HepG2 (cell line): ENCODE data around the gene RPL38. TPM values are rescaled to one million over a fixed set of nuclear protein-coding genes. Genes with fewer than 3 reads are reported as not detected.

ENCODE experiments used
- CBX2 ChIP-seq, 2 experiments: fragments of 200-600 bp in 1 of 2; sonication (generic); formaldehyde crosslinking in 1 of 2; IDR thresholded peaks; 2 replicates each; pipeline versions ENCODE4 v1.7.0 to v1.8.1; 2018 to 2022; ENCODE audit warnings: low read depth in 2 of 2, low read length in 1 of 2, mild to moderate bottlenecking in 1 of 2, missing genetic modification reagents in 1 of 2
- DMAP1 ChIP-seq: IDR thresholded peaks from 2 replicates; pipeline ENCODE4 v1.6.1; 2016
- KLF12 ChIP-seq: sonication (generic); formaldehyde crosslinking; IDR thresholded peaks from 2 replicates; pipeline ENCODE4 v1.4.0; 2020; ENCODE audit warnings: missing genetic modification reagents, borderline replicate concordance
- NPAS2 ChIP-seq: sonication (generic); formaldehyde crosslinking; IDR thresholded peaks from 2 replicates; pipeline ENCODE4 v1.8.0; 2022; ENCODE audit warnings: mild to moderate bottlenecking, missing genetic modification reagents, borderline replicate concordance
- NR2F6 ChIP-seq, 2 experiments: IDR thresholded peaks; 2 replicates each; pipeline ENCODE4 v1.6.1; 2016; ENCODE audit warnings: antibody characterized with exemption in 1 of 2, mild to moderate bottlenecking in 1 of 2
- RBM22 ChIP-seq: fragments of 200-400 bp; formaldehyde crosslinking; optimal IDR thresholded peaks from 2 replicates; pipeline ENCODE3; 2017; ENCODE audit warnings: mild to moderate bottlenecking, low read length, moderate library complexity
- SP2 ChIP-seq: sonication (generic); formaldehyde crosslinking; IDR thresholded peaks from 2 replicates; pipeline ENCODE4 v1.5.1; 2020; ENCODE audit warnings: mild to moderate bottlenecking, missing genetic modification reagents
- SRSF1 ChIP-seq: fragments of 200-400 bp; formaldehyde crosslinking; optimal IDR thresholded peaks from 2 replicates; pipeline ENCODE3; 2017; ENCODE audit warnings: mild to moderate bottlenecking, low read depth, low read length, moderate library complexity
- YY1 ChIP-seq: IDR thresholded peaks from 2 replicates; pipeline ENCODE4 v1.6.1; 2011; ENCODE audit warnings: low read length, low read depth, moderate library complexity, mild to moderate bottlenecking; ENCODE audit not compliant: insufficient read depth, insufficient replicate concordance
- ZFP82 ChIP-seq: sonication (generic); formaldehyde crosslinking; IDR thresholded peaks from 2 replicates; pipeline ENCODE4 v1.5.1; 2020; ENCODE audit warnings: mild to moderate bottlenecking, missing genetic modification reagents, borderline replicate concordance
- ZNF256 ChIP-seq: sonication (generic); formaldehyde crosslinking; conservative IDR thresholded peaks from 2 replicates; pipeline ENCODE4 v1.4.0; 2020; ENCODE audit warnings: missing genetic modification reagents
- ZNF263 ChIP-seq: sonication (generic); formaldehyde crosslinking; IDR thresholded peaks from 2 replicates; pipeline ENCODE4 v1.4.0; 2020; ENCODE audit warnings: missing genetic modification reagents
- ZNF274 ChIP-seq: sonication (generic); formaldehyde crosslinking; IDR thresholded peaks from 2 replicates; pipeline ENCODE4 v1.5.1; 2020; ENCODE audit warnings: mild to moderate bottlenecking, missing genetic modification reagents
- ZNF614 ChIP-seq: IDR thresholded peaks from 2 replicates; pipeline ENCODE4 v1.6.1; 2018; ENCODE audit warnings: missing biosample characterization, missing genetic modification reagents, inconsistent platforms, borderline replicate concordance
- polyA plus RNA-seq, 8 experiments: library from polyadenylated mRNA; depleted of rRNA in 3 of 8; stranded (reverse) in 7 of 8; unstranded in 1 of 8; fragments of >200 nt; fragmentation: Illumina TruSeq in 4 of 8; extraction: Trizol in 4 of 8; gene quantifications; 2 replicates each; pipeline versions ENCODE4 v1.2.1 to v1.2.3, GENCODE V29; 2011 to 2016; ENCODE audit warnings: low read depth in 4 of 8, missing spikeins in 1 of 8, mixed read lengths in 1 of 8; ENCODE audit not compliant: insufficient read depth in 1 of 8
- total RNA-seq, 5 experiments: library from RNA; depleted of rRNA; stranded (reverse); fragments of >200 nt; fragmentation: Illumina TruSeq; extraction: Trizol; gene quantifications; 2 replicates each; pipeline ENCODE4 v1.2.3, GENCODE V29; 2016; ENCODE audit warnings: low read depth in 1 of 5
- TF ChIP-seq, protein P1 (sequence below): sonication (generic); formaldehyde crosslinking; IDR thresholded peaks from 2 replicates; pipeline ENCODE4 v1.4.0; 2020; ENCODE audit warnings: mild to moderate bottlenecking, missing genetic modification reagents, borderline replicate concordance
- TF ChIP-seq, protein P2 (sequence below): sonication (generic); formaldehyde crosslinking; IDR thresholded peaks from 2 replicates; pipeline ENCODE4 v1.9.0; 2022; ENCODE audit warnings: low read depth, missing genetic modification reagents
- TF ChIP-seq, protein P3 (sequence below): IDR thresholded peaks from 2 replicates; pipeline ENCODE4 v1.6.1; 2018; ENCODE audit warnings: missing genetic modification reagents
- TF ChIP-seq, protein P4 (sequence below): sonication (generic); formaldehyde crosslinking; conservative IDR thresholded peaks from 2 replicates; pipeline ENCODE4 v1.8.0; 2022; ENCODE audit warnings: mild to moderate bottlenecking, moderate library complexity, missing genetic modification reagents
- TF ChIP-seq, protein P5 (sequence below): sonication (generic); formaldehyde crosslinking; IDR thresholded peaks from 2 replicates; pipeline ENCODE4 v1.4.0; 2020; ENCODE audit warnings: mild to moderate bottlenecking, missing genetic modification reagents

The RPL38 gene
- total and polyA plus RNA-seq, 2 of the 13 experiments (the other 11 are each of a cell fraction or from before 2014, with no cell fraction given), result 2,370 to 2,372 TPM

DNA sequence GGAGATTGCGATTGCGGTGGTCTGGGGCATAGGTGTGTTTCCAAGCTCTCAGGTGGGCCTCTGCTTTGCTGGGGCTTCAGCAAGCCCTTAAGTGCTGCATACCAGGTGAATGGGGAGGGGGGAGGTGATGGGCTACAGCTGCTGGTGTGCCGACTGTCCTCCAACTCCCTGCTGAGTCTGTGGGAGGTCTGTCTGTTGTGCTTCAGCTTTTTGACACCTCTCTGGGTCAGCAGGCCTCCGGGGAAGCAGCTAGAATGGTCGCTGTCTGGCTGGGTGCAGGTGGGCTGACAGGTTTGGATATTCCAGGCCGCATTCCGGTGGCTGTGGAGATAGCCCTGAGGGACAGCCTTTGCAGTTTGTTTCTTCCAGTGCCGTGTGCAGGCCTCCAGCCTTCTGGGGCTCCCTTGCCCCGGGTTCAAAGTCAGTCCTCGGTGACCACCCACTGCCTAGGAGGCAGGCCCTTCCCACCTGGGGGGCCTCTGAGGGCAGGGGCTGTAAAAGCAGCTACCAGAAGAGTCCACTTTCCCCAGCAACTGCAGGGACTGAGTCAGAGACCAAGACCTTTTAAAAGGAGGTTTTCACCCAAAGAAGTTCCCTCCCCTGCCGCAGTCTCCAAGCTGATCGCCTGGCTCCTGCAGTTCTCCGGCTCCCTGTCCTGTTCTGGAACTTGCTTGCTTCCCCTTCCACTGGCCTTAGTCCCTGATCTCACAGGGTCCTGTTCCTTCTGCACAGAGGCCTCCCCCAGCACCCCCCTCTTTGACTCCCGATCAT is 7.8 kb downstream of the RPL38 start (continued):
- TF ChIP-seq, protein P1, sequence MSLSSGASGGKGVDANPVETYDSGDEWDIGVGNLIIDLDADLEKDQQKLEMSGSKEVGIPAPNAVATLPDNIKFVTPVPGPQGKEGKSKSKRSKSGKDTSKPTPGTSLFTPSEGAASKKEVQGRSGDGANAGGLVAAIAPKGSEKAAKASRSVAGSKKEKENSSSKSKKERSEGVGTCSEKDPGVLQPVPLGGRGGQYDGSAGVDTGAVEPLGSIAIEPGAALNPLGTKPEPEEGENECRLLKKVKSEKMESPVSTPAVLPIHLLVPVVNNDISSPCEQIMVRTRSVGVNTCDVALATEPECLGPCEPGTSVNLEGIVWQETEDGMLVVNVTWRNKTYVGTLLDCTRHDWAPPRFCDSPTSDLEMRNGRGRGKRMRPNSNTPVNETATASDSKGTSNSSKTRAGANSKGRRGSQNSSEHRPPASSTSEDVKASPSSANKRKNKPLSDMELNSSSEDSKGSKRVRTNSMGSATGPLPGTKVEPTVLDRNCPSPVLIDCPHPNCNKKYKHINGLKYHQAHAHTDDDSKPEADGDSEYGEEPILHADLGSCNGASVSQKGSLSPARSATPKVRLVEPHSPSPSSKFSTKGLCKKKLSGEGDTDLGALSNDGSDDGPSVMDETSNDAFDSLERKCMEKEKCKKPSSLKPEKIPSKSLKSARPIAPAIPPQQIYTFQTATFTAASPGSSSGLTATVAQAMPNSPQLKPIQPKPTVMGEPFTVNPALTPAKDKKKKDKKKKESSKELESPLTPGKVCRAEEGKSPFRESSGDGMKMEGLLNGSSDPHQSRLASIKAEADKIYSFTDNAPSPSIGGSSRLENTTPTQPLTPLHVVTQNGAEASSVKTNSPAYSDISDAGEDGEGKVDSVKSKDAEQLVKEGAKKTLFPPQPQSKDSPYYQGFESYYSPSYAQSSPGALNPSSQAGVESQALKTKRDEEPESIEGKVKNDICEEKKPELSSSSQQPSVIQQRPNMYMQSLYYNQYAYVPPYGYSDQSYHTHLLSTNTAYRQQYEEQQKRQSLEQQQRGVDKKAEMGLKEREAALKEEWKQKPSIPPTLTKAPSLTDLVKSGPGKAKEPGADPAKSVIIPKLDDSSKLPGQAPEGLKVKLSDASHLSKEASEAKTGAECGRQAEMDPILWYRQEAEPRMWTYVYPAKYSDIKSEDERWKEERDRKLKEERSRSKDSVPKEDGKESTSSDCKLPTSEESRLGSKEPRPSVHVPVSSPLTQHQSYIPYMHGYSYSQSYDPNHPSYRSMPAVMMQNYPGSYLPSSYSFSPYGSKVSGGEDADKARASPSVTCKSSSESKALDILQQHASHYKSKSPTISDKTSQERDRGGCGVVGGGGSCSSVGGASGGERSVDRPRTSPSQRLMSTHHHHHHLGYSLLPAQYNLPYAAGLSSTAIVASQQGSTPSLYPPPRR, result 0 out of 2 replicates have a peak, but pooled peaks have one; percentile 33
- TF ChIP-seq CBX2 (IDR thresholded peaks at IDR 0.05; ENCODE audit: low read depth, low read length) (no peak), CBX2 (CRISPR knock-in tag; IDR thresholded peaks at IDR 0.05; ENCODE audit: low read depth) (no peak), NPAS2 (CRISPR knock-in tag) (no peak), SRSF1 (no peak), ZNF614 (CRISPR knock-in tag) (no peak), RBM22 (peak; percentile 15), ZNF256 (CRISPR knock-in tag) (no peak), ZNF274 (CRISPR knock-in tag) (no peak), SP2 (no peak), YY1 (no peak), NR2F6 (IDR thresholded peaks at IDR 0.05) (no peak), NR2F6 (CRISPR knock-in tag; IDR thresholded peaks at IDR 0.05) (no peak), DMAP1 (CRISPR knock-in tag) (no peak), ZNF263 (CRISPR knock-in tag) (no peak), ZFP82 (CRISPR knock-in tag) (no peak), KLF12 (no peak)
- TF ChIP-seq, protein P2, sequence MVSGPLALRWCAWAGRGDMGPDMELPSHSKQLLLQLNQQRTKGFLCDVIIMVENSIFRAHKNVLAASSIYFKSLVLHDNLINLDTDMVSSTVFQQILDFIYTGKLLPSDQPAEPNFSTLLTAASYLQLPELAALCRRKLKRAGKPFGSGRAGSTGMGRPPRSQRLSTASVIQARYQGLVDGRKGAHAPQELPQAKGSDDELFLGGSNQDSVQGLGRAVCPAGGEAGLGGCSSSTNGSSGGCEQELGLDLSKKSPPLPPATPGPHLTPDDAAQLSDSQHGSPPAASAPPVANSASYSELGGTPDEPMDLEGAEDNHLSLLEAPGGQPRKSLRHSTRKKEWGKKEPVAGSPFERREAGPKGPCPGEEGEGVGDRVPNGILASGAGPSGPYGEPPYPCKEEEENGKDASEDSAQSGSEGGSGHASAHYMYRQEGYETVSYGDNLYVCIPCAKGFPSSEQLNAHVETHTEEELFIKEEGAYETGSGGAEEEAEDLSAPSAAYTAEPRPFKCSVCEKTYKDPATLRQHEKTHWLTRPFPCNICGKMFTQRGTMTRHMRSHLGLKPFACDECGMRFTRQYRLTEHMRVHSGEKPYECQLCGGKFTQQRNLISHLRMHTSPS (CRISPR knock-in tag), result no peak
- TF ChIP-seq, protein P3, sequence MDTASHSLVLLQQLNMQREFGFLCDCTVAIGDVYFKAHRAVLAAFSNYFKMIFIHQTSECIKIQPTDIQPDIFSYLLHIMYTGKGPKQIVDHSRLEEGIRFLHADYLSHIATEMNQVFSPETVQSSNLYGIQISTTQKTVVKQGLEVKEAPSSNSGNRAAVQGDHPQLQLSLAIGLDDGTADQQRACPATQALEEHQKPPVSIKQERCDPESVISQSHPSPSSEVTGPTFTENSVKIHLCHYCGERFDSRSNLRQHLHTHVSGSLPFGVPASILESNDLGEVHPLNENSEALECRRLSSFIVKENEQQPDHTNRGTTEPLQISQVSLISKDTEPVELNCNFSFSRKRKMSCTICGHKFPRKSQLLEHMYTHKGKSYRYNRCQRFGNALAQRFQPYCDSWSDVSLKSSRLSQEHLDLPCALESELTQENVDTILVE (CRISPR knock-in tag), result no peak
- TF ChIP-seq, protein P4, sequence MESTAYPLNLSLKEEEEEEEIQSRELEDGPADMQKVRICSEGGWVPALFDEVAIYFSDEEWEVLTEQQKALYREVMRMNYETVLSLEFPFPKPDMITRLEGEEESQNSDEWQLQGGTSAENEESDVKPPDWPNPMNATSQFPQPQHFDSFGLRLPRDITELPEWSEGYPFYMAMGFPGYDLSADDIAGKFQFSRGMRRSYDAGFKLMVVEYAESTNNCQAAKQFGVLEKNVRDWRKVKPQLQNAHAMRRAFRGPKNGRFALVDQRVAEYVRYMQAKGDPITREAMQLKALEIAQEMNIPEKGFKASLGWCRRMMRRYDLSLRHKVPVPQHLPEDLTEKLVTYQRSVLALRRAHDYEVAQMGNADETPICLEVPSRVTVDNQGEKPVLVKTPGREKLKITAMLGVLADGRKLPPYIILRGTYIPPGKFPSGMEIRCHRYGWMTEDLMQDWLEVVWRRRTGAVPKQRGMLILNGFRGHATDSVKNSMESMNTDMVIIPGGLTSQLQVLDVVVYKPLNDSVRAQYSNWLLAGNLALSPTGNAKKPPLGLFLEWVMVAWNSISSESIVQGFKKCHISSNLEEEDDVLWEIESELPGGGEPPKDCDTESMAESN (CRISPR knock-in tag), result no peak
- TF ChIP-seq, protein P5, sequence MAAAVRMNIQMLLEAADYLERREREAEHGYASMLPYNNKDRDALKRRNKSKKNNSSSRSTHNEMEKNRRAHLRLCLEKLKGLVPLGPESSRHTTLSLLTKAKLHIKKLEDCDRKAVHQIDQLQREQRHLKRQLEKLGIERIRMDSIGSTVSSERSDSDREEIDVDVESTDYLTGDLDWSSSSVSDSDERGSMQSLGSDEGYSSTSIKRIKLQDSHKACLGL (CRISPR knock-in tag), result 0 out of 2 replicates have a peak, but pooled peaks have one; percentile 36
